ENCODE measurements around the gene TMEM200B.
"Not testable (repeated sequence)": the region's sequence is repeated elsewhere in the genome, so short reads cannot be mapped to it uniquely, and the experiment has no call there.

The TMEM200B gene

DNA sequence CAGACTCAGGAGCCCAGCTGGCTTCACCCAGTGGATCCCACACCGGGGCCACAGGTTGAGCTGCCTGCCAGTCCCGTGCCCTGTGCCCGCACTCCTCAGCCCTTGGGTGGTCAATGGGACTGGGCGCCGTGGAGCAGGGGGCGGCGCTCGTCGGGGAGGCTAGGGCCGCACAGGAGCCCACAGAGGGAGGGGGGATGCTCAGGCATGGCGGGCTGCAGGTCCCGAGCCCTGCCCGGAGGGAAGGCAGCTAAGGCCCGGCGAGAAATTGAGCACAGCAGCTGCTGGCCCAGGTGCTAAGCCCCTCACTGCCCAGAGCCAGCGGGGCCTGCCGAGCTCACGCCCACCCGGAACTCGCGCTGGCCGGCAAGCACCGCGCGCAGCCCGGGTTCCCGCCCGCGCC lies 7.4 kb upstream of the TMEM200B start:
- not testable (repeated sequence) for H3K9me3 ChIP-seq (ENCODE audit: control insufficient read depth, low read depth, low read length); H3K4me3 ChIP-seq (ENCODE audit: low read length)

DNA sequence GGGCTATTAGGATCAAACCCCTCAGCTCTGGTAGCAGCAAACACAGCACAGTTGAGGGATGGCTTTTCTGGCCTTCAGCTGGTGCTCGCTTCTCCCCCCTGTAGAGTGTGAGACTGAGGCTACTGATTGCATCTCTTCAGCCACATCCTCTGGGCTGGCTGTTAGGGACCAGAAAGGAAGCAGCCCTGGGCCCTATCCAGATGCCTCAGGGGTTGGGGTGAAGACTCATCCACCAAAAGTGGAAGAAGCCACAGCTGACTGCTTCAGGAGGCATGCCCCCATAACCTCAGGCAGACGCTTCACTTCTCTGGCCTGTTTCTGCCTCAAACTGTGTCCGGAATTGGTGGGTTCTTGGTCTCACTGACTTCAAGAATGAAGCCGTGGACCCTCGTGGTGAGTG lies 6.2 kb upstream of the TMEM200B start:
- no peak overlapping the region for H3K4me3 ChIP-seq (ENCODE audit: low read length)
- H3K27me3 ChIP-seq (ENCODE audit: control insufficient read depth, insufficient read depth, low read length), result peaks cover 8% of the 10 kb centered on the region
- no peaks in the 10 kb centered on the region for H3K9me3 ChIP-seq (ENCODE audit: control insufficient read depth, low read depth, low read length)
- H3K36me3 ChIP-seq (ENCODE audit: control insufficient read depth, low read depth, low read length), result no peaks in the 10 kb centered on the region
- no peaks in the 10 kb centered on the region for H3K4me1 ChIP-seq (ENCODE audit: control insufficient read depth, low read depth, low read length)
- no peak overlapping the region for H3K9ac ChIP-seq (ENCODE audit: low read length)
- no peak overlapping the region for H3K27ac ChIP-seq (ENCODE audit: low read length)

More for the DNA sequence above, 7.4 kb upstream of the TMEM200B start:
- H3K36me3 ChIP-seq (ENCODE audit: control insufficient read depth, low read depth, low read length); H3K27ac ChIP-seq (ENCODE audit: low read length); H3K9ac ChIP-seq (ENCODE audit: low read length); H3K27me3 ChIP-seq (ENCODE audit: control insufficient read depth, insufficient read depth, low read length); H3K4me1 ChIP-seq (ENCODE audit: control insufficient read depth, low read depth, low read length): not testable (repeated sequence)

DNA sequence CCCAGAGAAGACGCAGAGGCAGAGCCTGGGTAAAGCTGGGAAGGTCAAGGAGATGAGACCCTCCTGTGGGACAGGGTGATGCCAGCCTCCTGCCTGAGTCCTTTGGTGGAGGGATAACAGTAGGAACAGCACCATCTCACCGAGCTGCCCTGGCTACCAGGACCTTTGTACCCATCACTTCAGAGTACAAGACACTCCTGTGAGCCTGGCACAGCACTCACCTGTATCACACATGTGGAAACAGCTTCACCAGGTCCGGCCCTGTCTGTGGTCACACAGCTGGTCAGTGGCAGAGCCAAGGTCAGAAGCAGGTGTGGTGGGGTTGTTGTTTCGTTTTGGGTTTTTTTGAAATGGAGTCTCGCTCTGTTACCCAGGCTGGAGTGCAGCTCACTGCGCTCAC lies 5.0 kb upstream of the TMEM200B start:
- Histone ChIP-seq H3K9ac (ENCODE audit: low read length) (no peak overlapping the region), H3K4me1 (ENCODE audit: control insufficient read depth, low read depth, low read length) (no peaks in the 10 kb centered on the region), H3K27me3 (ENCODE audit: control insufficient read depth, insufficient read depth, low read length) (peaks cover 15% of the 10 kb centered on the region), H3K36me3 (ENCODE audit: control insufficient read depth, low read depth, low read length) (no peaks in the 10 kb centered on the region), H3K27ac (ENCODE audit: low read length) (no peak overlapping the region), H3K9me3 (ENCODE audit: control insufficient read depth, low read depth, low read length) (no peaks in the 10 kb centered on the region), H3K4me3 (ENCODE audit: low read length) (no peak overlapping the region)

DNA sequence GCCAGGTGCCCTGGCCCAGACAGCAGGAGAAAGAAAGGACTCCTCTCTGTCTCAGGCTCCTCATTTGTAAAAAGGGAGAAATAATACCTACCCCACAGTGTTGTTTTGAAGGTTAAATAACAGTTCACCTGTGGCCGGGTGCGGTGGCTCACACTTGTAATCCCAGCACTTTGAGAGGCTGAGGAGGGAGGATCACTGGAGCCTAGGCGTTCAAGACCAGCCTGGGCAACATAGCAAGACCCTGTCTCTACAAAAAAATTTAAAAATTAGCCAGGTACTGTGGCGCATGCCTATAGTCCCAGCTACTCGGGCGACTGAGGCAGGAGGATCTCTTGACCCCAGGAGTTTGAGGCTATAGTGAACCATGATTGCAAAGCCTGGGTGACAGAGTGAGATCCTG lies 2.5 kb upstream of the TMEM200B start:
- Histone ChIP-seq H3K36me3 (ENCODE audit: control insufficient read depth, low read depth, low read length) (no peaks in the 10 kb centered on the region), H3K27me3 (ENCODE audit: control insufficient read depth, insufficient read depth, low read length) (peaks cover 39% of the 10 kb centered on the region), H3K9me3 (ENCODE audit: control insufficient read depth, low read depth, low read length) (no peaks in the 10 kb centered on the region), H3K9ac (ENCODE audit: low read length) (no peak overlapping the region), H3K4me3 (ENCODE audit: low read length) (no peak overlapping the region), H3K4me1 (ENCODE audit: control insufficient read depth, low read depth, low read length) (no peaks in the 10 kb centered on the region), H3K27ac (ENCODE audit: low read length) (no peak overlapping the region)

DNA sequence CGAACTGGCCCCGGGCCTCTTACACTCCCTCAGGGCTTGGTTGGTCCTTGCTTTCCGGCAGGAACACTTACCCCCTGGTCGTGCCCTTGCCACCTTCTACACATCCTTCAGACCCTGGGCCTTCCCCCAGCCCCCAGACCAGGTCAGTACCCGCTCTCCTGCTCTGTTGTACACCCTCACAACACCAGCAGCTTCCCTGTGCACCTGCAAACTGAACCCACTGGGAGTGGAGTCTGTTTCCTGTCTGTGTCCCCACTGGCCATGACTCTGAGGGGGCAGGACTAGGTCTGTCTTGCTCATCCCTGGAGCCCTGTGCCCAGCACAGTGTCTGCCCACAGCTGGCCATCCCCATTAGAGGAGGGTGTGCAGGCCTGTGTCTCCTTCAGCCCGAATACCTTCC lies 2.1 kb upstream of the TMEM200B start:
- H3K9me3 ChIP-seq (ENCODE audit: control insufficient read depth, low read depth, low read length), result no peaks in the 10 kb centered on the region
- H3K4me1 ChIP-seq (ENCODE audit: control insufficient read depth, low read depth, low read length), result no peaks in the 10 kb centered on the region
- peaks cover 43% of the 10 kb centered on the region for H3K27me3 ChIP-seq (ENCODE audit: control insufficient read depth, insufficient read depth, low read length)
- no peak overlapping the region for H3K27ac ChIP-seq (ENCODE audit: low read length)
- no peak overlapping the region for H3K4me3 ChIP-seq (ENCODE audit: low read length)
- no peaks in the 10 kb centered on the region for H3K36me3 ChIP-seq (ENCODE audit: control insufficient read depth, low read depth, low read length)
- H3K9ac ChIP-seq (ENCODE audit: low read length), result no peak overlapping the region

DNA sequence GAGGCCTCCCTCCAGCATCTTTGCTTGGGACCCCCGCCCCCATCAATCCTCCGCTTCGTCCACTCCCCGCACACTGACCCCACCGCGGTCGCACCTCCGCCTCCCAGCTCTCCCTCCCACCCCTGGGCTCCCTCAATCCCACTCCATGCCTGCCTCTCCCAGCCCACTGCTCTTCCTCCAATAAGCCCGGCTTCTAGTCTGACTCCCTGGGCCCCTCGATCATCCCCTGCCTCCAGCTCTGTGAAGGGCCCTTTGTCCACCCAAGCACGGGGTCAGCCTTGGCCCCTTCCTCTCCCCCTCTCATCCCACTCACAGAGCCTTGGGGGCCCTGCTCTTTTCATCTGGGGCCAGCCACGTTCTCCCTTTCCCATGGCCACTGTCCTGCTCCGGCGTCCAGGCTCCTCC lies 1.5 kb upstream of the TMEM200B start:
- Histone ChIP-seq H3K27me3 (ENCODE audit: control insufficient read depth, insufficient read depth, low read length) (peaks cover 47% of the 10 kb centered on the region), H3K9me3 (ENCODE audit: control insufficient read depth, low read depth, low read length) (no peaks in the 10 kb centered on the region), H3K27ac (ENCODE audit: low read length) (no peak overlapping the region), H3K9ac (ENCODE audit: low read length) (no peak overlapping the region), H3K4me1 (ENCODE audit: control insufficient read depth, low read depth, low read length) (no peaks in the 10 kb centered on the region), H3K36me3 (ENCODE audit: control insufficient read depth, low read depth, low read length) (no peaks in the 10 kb centered on the region), H3K4me3 (ENCODE audit: low read length) (peak overlapping the region; percentile 64)

DNA sequence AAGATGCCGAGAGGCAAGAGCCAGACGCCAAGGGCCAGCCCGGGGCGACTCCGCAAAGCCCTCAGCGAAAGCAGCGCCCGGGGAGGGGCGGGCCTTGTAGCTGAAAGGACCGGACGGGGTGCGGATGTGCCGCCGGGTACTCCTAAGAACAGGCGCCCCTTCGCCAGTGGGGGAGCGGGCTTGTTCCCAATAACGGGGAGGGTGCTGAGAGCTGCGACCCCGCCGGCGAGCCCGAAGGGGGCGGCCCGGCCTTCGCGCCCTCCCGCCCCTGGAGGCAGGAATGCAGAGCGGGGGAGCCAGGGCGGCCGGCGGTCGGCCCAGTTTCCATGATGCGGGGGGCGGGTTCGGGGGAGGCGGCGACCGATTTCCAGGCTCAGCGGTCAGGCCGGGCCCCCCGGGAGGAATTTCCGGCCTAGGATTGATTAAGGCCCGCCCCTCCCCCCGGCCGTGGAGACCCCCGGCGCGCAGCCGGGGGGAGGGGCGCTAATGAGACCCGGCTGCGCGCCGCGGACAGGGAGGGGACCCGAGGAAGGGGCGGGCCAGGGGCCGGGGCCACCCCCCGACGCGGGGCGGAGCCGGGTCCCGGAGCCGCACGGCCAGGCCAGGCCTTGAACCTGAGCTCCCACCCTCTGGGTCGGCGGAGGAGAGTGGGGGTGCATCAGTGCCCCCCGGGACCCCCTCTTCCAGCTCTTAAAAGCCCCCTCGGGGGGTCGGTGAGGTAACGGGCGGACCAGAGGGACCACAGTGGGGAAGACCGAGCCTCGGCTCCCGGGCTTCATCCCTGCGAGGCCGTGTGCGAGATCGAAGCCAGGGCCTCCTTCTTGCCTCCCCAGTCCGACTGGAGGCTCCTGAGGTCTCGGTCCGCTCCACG lies 898 bp upstream of the TMEM200B start:
- peaks cover 47% of the 10 kb centered on the region for H3K27me3 ChIP-seq (ENCODE audit: control insufficient read depth, insufficient read depth, low read length)
- H3K9me3 ChIP-seq (ENCODE audit: control insufficient read depth, low read depth, low read length), result no peaks in the 10 kb centered on the region
- H3K4me3 ChIP-seq (ENCODE audit: low read length), result peak overlapping the region; percentile 64
- no peaks in the 10 kb centered on the region for H3K4me1 ChIP-seq (ENCODE audit: control insufficient read depth, low read depth, low read length)
- H3K27ac ChIP-seq (ENCODE audit: low read length), result no peak overlapping the region
- peak overlapping the region; percentile 42 for H3K9ac ChIP-seq (ENCODE audit: low read length)
- no peaks in the 10 kb centered on the region for H3K36me3 ChIP-seq (ENCODE audit: control insufficient read depth, low read depth, low read length)

DNA sequence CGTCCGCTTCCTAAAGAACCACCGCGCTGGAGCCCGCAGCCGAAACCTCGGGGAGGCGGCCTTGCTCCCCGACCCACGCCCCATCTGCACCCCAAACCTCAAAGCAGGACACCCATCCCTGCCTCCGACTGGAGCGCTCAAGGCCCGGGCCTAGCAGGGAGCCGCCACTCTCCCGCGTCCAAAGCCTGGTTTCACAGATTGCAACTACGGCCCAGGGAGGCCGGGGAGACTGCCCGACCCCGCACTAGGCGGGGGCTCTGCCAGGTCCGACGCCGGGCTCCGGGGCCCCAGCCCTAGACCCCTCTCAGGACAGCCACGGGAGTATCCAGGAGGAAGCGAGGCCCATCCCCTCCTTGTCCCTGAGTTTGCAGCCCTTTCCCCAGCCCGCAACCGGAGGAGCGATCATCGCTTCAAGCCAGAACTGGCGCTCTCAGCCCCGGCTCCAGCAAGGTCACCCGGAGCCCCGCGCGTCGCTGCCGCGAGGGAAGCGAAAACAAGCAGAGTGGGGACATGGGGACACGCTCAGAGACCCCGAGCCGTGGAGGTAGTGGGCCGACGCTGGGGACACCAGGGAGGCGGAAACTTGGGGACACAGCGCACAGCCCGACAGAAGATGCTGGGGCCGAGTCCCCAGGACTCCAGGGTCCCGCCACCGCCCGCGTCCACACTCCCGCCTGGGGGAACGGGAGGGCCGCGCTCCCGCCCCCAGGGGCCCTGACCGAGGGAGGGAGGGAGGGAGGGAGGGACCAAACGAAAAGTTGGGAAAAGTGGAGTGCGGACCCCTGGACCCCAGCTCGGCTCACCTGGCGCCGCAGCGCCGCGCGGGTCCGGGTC lies 433 bp downstream of the TMEM200B start:
- Histone ChIP-seq H3K4me3 (ENCODE audit: low read length) (peak overlapping the region; percentile 63), H3K4me1 (ENCODE audit: control insufficient read depth, low read depth, low read length) (no peaks in the 10 kb centered on the region), H3K9me3 (ENCODE audit: control insufficient read depth, low read depth, low read length) (no peaks in the 10 kb centered on the region), H3K27me3 (ENCODE audit: control insufficient read depth, insufficient read depth, low read length) (peaks cover 47% of the 10 kb centered on the region), H3K27ac (ENCODE audit: low read length) (no peak overlapping the region), H3K36me3 (ENCODE audit: control insufficient read depth, low read depth, low read length) (no peaks in the 10 kb centered on the region), H3K9ac (ENCODE audit: low read length) (peak overlapping the region; percentile 26)

DNA sequence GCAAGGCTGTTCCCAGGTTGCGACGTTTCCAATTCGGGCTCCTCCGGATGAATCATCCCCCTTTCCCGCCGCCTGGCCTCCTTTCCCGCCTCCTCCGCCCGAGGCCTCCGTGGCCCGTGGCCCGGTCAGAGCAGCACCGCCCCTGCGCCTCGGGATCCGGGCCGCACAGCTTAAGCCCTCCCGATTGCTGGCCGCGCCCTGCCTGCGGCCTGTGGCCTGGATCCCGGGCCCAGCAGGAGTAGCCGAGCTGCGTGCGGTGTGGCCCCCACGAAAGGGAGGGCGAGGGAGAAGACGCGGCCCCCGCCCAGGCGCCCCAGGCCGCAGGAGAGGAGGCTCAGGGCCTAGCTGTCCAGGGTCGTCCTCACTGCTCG lies 1.0 kb downstream of the TMEM200B start:
- H3K4me3 ChIP-seq (ENCODE audit: low read length), result peak overlapping the region; percentile 63

DNA sequence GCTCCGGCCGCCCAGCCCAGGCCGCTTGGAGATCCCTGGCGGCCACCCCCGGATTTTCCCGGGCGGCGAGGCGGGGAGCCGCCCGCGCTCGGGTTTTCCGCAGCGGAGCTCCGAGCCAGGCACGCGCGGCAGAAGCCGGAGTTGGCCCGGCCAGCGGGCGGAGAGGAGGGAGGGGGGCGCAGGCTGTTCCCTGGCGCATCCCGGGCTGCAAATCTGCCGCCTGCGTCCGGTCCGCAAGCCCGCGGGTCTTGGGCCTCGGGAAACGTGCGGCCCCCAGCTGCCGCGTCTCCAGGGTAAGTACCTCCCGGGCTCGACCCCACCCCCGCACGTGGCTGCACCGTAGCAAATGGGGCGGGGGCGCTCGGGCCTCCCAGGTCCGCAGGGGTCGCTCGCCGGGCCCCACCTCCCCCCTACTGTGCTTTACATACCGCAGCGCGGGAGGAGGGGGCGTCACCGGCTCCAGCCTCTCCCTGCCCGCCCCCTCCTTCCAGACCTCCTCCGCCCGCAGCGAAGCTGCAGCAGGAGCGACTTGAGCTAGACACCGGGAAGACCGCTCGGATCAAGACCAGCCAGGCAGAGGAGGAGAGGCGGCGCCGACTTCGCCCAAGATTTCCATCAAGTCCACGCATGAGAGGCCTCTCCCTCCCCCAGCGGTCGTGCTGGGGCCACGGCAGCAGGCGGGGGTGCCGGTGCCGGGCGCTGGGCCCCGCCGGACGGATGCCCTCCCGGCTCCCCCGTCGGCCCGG lies 1.6 kb downstream of the TMEM200B start:
- Histone ChIP-seq H3K9me3 (ENCODE audit: control insufficient read depth, low read depth, low read length) (no peaks in the 10 kb centered on the region), H3K27ac (ENCODE audit: low read length) (no peak overlapping the region), H3K27me3 (ENCODE audit: control insufficient read depth, insufficient read depth, low read length) (peaks cover 47% of the 10 kb centered on the region), H3K4me1 (ENCODE audit: control insufficient read depth, low read depth, low read length) (no peaks in the 10 kb centered on the region), H3K4me3 (ENCODE audit: low read length) (peak overlapping the region; percentile 63), H3K36me3 (ENCODE audit: control insufficient read depth, low read depth, low read length) (no peaks in the 10 kb centered on the region), H3K9ac (ENCODE audit: low read length) (peak overlapping the region; percentile 26)

More for the DNA sequence above, 1.0 kb downstream of the TMEM200B start:
- H3K27ac ChIP-seq (ENCODE audit: low read length), result no peak overlapping the region
- H3K9ac ChIP-seq (ENCODE audit: low read length), result peak overlapping the region; percentile 26
- H3K27me3 ChIP-seq (ENCODE audit: control insufficient read depth, insufficient read depth, low read length), result peaks cover 47% of the 10 kb centered on the region
- H3K9me3 ChIP-seq (ENCODE audit: control insufficient read depth, low read depth, low read length), result no peaks in the 10 kb centered on the region
- no peaks in the 10 kb centered on the region for H3K4me1 ChIP-seq (ENCODE audit: control insufficient read depth, low read depth, low read length)
- no peaks in the 10 kb centered on the region for H3K36me3 ChIP-seq (ENCODE audit: control insufficient read depth, low read depth, low read length)

DNA sequence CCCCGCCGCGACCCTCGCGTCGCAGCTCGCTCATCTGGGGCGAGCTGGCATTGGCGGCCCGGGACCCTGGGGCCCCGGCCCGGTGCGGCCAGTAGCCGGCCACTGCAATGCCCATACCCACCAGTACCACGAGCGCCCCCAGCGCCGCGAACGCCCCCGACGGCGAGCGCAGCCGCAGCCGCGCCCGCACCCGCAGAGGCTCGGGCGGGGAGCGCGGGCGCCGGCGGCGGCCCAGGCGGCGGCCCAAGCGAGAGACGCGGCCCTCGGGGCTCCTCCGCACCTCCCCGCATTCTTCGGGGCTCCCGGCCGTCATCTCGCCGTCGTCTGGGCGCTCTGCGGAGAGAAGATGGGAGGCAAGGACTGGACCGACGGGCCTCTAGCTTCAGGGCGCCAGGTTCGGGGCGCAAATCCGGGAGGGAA lies 2.2 kb downstream of the TMEM200B start:
- peaks cover 47% of the 10 kb centered on the region for H3K27me3 ChIP-seq (ENCODE audit: control insufficient read depth, insufficient read depth, low read length)
- no peak overlapping the region for H3K9ac ChIP-seq (ENCODE audit: low read length)
- H3K27ac ChIP-seq (ENCODE audit: low read length), result no peak overlapping the region
- H3K4me3 ChIP-seq (ENCODE audit: low read length), result peak overlapping the region; percentile 63
- no peaks in the 10 kb centered on the region for H3K4me1 ChIP-seq (ENCODE audit: control insufficient read depth, low read depth, low read length)
- no peaks in the 10 kb centered on the region for H3K9me3 ChIP-seq (ENCODE audit: control insufficient read depth, low read depth, low read length)
- no peaks in the 10 kb centered on the region for H3K36me3 ChIP-seq (ENCODE audit: control insufficient read depth, low read depth, low read length)
